GM12878 (cell line): ENCODE results near the gene MPP2. TPM values are rescaled to one million over a fixed set of nuclear protein-coding genes. Genes with fewer than 3 reads are reported as not detected.

Source experiments
- ATAC-seq: fragments of 200-7000 bp; cut with Tn5 transposase; 3 replicates; pipeline ENCODE4 v1.9.1; 2020; ENCODE audit warnings: mild to moderate bottlenecking, moderate library complexity
- BruUV-seq: library from RNA; stranded (reverse); fragments of 400-500 nt; replicated peaks from 2 replicates; lab custom pipeline; 2021; lab: Mats Ljungman, UMichigan
- CTCF ChIA-PET: fragments of 300-600 bp; sonication (Branson Sonifier 250); formaldehyde crosslinking; extraction: SDS; loops from one replicate; lab custom pipeline; 2021; ENCODE audit warnings: inconsistent platforms; lab: Yijun Ruan, JAX
- POLR2A ChIA-PET: fragments of 350-600 bp; formaldehyde crosslinking; extraction: SDS; loops from one replicate; lab custom pipeline; 2021; ENCODE audit warnings: inconsistent platforms; lab: Charles Lee
- RAD21 ChIA-PET: fragments of 300-600 bp; sonication (Branson Sonifier 250); formaldehyde crosslinking; loops from one replicate; lab custom pipeline; 2023; ENCODE audit warnings: antibody characterized with exemption; ENCODE audit not compliant: unreplicated experiment; lab: Charles Lee
- SMC1A ChIA-PET: fragments of 300-600 bp; sonication (Branson Sonifier 250); formaldehyde crosslinking; loops from one replicate; lab custom pipeline; 2023; ENCODE audit not compliant: unreplicated experiment, uncharacterized antibody; lab: Charles Lee
- DNase-seq: peaks from one replicate; pipeline ENCODE4 v3.0.0-alpha.2; 2011; ENCODE audit warnings: low read depth, low spot score
- FAIRE-seq: peaks from 3 replicates; lab custom pipeline; 2011; peaks lifted over from hg19 to GRCh38; lab: Jason Lieb, UNC
- H2AFZ ChIP-seq: 2 replicates; pipeline ENCODE4 v1.6.0; 2011; ENCODE audit warnings: low read depth, low read length, control low read depth; ENCODE audit not compliant: control insufficient read depth
- H3K27ac ChIP-seq: 2 replicates; pipeline ENCODE4 v1.5.1; 2011; ENCODE audit warnings: control low read depth; ENCODE audit not compliant: control insufficient read depth, insufficient read depth
- H3K27me3 ChIP-seq, 2 experiments: replicated peaks in 1 of 2; 2 replicates each; pipeline versions ENCODE4 v1.6.0 to v1.6.1; 2011; ENCODE audit warnings: low read length in 1 of 2; ENCODE audit not compliant: control insufficient read depth in 2 of 2, insufficient read depth in 2 of 2
- H3K36me3 ChIP-seq, 2 experiments: 2 replicates each; pipeline ENCODE4 v1.5.1; 2011; ENCODE audit warnings: low read length in 1 of 2; ENCODE audit not compliant: control insufficient read depth in 2 of 2, insufficient read depth in 2 of 2
- H3K4me1 ChIP-seq: 2 replicates; pipeline ENCODE4 v1.6.1; 2011; ENCODE audit warnings: mild to moderate bottlenecking, low read length, moderate library complexity, mixed read lengths; ENCODE audit not compliant: control insufficient read depth, insufficient read depth
- H3K4me2 ChIP-seq: 2 replicates; pipeline ENCODE4 v1.6.0; 2011; ENCODE audit warnings: control low read depth; ENCODE audit not compliant: control insufficient read depth, insufficient read depth
- H3K4me3 ChIP-seq: fragments of 200-600 bp; sonication (generic); 2 replicates; pipeline ENCODE4 v1.5.1; 2016
- H3K79me2 ChIP-seq: 2 replicates; pipeline ENCODE4 v1.6.0; 2011; ENCODE audit warnings: low read length; ENCODE audit not compliant: control insufficient read depth, insufficient read depth
- H3K9ac ChIP-seq: 2 replicates; pipeline ENCODE4 v1.8.0; 2011; ENCODE audit warnings: low read length, control low read depth, mixed read lengths; ENCODE audit not compliant: control insufficient read depth, insufficient read depth
- H3K9me3 ChIP-seq: replicated peaks from 3 replicates; pipeline ENCODE4 v1.5.1; 2011; ENCODE audit warnings: mild to moderate bottlenecking, low read length; ENCODE audit not compliant: control insufficient read depth, insufficient read depth
- H4K20me1 ChIP-seq: 2 replicates; pipeline ENCODE4 v1.6.0; 2011; ENCODE audit not compliant: control insufficient read depth, insufficient read depth
- EED ChIP-seq: sonication (generic); IDR thresholded peaks from 2 replicates; pipeline ENCODE4 v1.6.1; 2016; ENCODE audit warnings: antibody characterized with exemption, low read depth
- EGR1 ChIP-seq, 2 experiments: IDR thresholded peaks; 1 replicate in 1 of 2; 2 replicates in 1 of 2; pipeline ENCODE4 v1.6.1; 2011 to 2012; ENCODE audit warnings: low read depth in 2 of 2, low read length in 2 of 2, borderline replicate concordance in 1 of 2, mild to moderate bottlenecking in 1 of 2, moderate library complexity in 1 of 2
- ETV6 ChIP-seq, 2 experiments: fragments of 450-650 bp in 1 of 2; IDR thresholded peaks in 1 of 2; conservative IDR thresholded peaks in 1 of 2; 2 replicates each; pipeline ENCODE4 v1.6.1; 2014; ENCODE audit warnings: antibody characterized with exemption in 1 of 2, borderline replicate concordance in 1 of 2, low read depth in 1 of 2, mild to moderate bottlenecking in 1 of 2, moderate library complexity in 1 of 2
- HDAC2 ChIP-seq: fragments of 200-600 bp; sonication (generic); IDR thresholded peaks from 2 replicates; pipeline ENCODE4 v1.6.1; 2017
- IKZF1 ChIP-seq: fragments of 450-650 bp; conservative IDR thresholded peaks from 2 replicates; pipeline ENCODE4 v1.6.1; 2017; ENCODE audit warnings: antibody characterized with exemption, mild to moderate bottlenecking
- JUND ChIP-seq: IDR thresholded peaks from 2 replicates; pipeline ENCODE4 v1.6.1; 2012; ENCODE audit warnings: low read depth, mild to moderate bottlenecking, low read length, improper control_type of control experiment, moderate library complexity
- MYC ChIP-seq: IDR thresholded peaks from 2 replicates; pipeline ENCODE4 v1.6.1; 2011; ENCODE audit warnings: mild to moderate bottlenecking, low read length, moderate library complexity, inconsistent platforms; ENCODE audit not compliant: insufficient read depth, insufficient replicate concordance, insufficient read length, severe bottlenecking
- PML ChIP-seq: IDR thresholded peaks from 2 replicates; pipeline ENCODE4 v1.6.1; 2012; ENCODE audit warnings: low read length, inconsistent platforms
- POLR2A ChIP-seq: IDR thresholded peaks from 2 replicates; pipeline ENCODE4 v1.6.1; 2011; ENCODE audit warnings: low read depth, mild to moderate bottlenecking, low read length
- POU2F2 ChIP-seq: IDR thresholded peaks from 3 replicates; pipeline ENCODE4 v1.6.1; 2011; ENCODE audit warnings: low read depth, mild to moderate bottlenecking, low read length, borderline replicate concordance
- RAD21 ChIP-seq: IDR thresholded peaks from 2 replicates; pipeline ENCODE4 v1.6.1; 2011; ENCODE audit warnings: mild to moderate bottlenecking, low read depth, low read length, moderate library complexity; ENCODE audit not compliant: insufficient read depth
- RAD51 ChIP-seq: fragments of 450-650 bp; IDR thresholded peaks from 2 replicates; pipeline ENCODE4 v1.6.1; 2016; ENCODE audit warnings: moderate library complexity, mild to moderate bottlenecking, inconsistent platforms
- SMAD1 ChIP-seq: fragments of 450-650 bp; IDR thresholded peaks from 2 replicates; pipeline ENCODE4 v1.6.1; 2018; ENCODE audit warnings: mild to moderate bottlenecking, low read depth; ENCODE audit not compliant: partially characterized antibody
- SMARCA5 ChIP-seq: fragments of 450-650 bp; IDR thresholded peaks from 2 replicates; pipeline ENCODE4 v1.6.1; 2017; ENCODE audit warnings: mild to moderate bottlenecking
- SUPT20H ChIP-seq: IDR thresholded peaks from 2 replicates; pipeline ENCODE4 v1.6.1; 2011; ENCODE audit warnings: low read depth, mild to moderate bottlenecking, low read length, moderate library complexity, borderline replicate concordance; ENCODE audit not compliant: control insufficient read depth
- TBL1XR1 ChIP-seq: IDR thresholded peaks from 2 replicates; pipeline ENCODE4 v1.6.1; 2012; ENCODE audit warnings: low read depth, low read length, improper control_type of control experiment
- ZNF274 ChIP-seq: IDR thresholded peaks from one replicate; pipeline ENCODE4 v1.8.0; 2011; ENCODE audit not compliant: insufficient read length, insufficient read depth
- WGBS: methylation state at CpG from one replicate; pipeline ENCODE4 v1.1.6; 2016; ENCODE audit warnings: low lambda C conversion rate; ENCODE audit not compliant: insufficient replicate concordance, insufficient coverage; ENCODE audit errors: missing lambda C conversion rate; 5-methylcytosine and 5-hydroxymethylcytosine counted together
- in situ Hi-C: fragments of 300-500 bp; cut with MboI; formaldehyde crosslinking; loops from 9 replicates; pipeline ENCODE4 v1.14.3; 2018; ENCODE audit warnings: mixed read lengths
- intact Hi-C: fragments of 100-400 bp; cut with micrococcal nuclease; formaldehyde crosslinking; loops from one replicate; pipeline ENCODE4 v1.14.2; 2022; ENCODE audit not compliant: unreplicated experiment
- polyA plus RNA-seq, 11 experiments: library from polyadenylated mRNA; depleted of rRNA in 4 of 11; unstranded in 6 of 11; stranded (reverse) in 5 of 11; fragments of >200 nt; fragmentation: Nextera tagmentation in 4 of 11; fragmentation: Illumina TruSeq in 1 of 11; extraction: Ambion mirVana in 4 of 11; extraction: Trizol in 1 of 11; gene quantifications; 1 replicate in 1 of 11; 2 replicates in 10 of 11; pipeline versions ENCODE4 v1.2.1 to v1.2.3, GENCODE V29; 2011 to 2016; ENCODE audit warnings: inconsistent platforms in 2 of 11, missing spikeins in 2 of 11, low read depth in 1 of 11
- total RNA-seq, 4 experiments: library from RNA; depleted of rRNA in 3 of 4; stranded (reverse); fragments of >200 nt in 3 of 4; fragmentation: Illumina TruSeq in 1 of 4; extraction: Trizol in 1 of 4; gene quantifications; 2 replicates each; pipeline versions ENCODE4 v1.2.1 to v1.2.3, GENCODE V29; 2013 to 2021
- TF ChIP-seq, protein P1 (sequence below): IDR thresholded peaks from 2 replicates; pipeline ENCODE4 v1.6.1; 2011; ENCODE audit warnings: borderline replicate concordance, low read depth, mild to moderate bottlenecking, moderate library complexity, mixed read lengths, low read length; ENCODE audit not compliant: insufficient read depth; ENCODE audit errors: extremely low read length
- TF ChIP-seq, protein P2 (sequence below), 3 experiments: IDR thresholded peaks in 2 of 3; conservative IDR thresholded peaks in 1 of 3; 2 replicates each; pipeline ENCODE4 v1.5.1; 2011; ENCODE audit warnings: low read depth in 3 of 3, low read length in 3 of 3, mild to moderate bottlenecking in 3 of 3, control low read depth in 2 of 3, moderate library complexity in 2 of 3, inconsistent platforms in 1 of 3, mixed read lengths in 1 of 3; ENCODE audit not compliant: control insufficient read depth in 2 of 3, insufficient read depth in 1 of 3; ENCODE audit errors: extremely low read depth in 1 of 3
- TF ChIP-seq, protein P3 (sequence below): fragments of 450-650 bp; IDR thresholded peaks from 2 replicates; pipeline ENCODE4 v1.6.1; 2017; ENCODE audit warnings: low read depth, mild to moderate bottlenecking, moderate library complexity

The MPP2 gene
- total and polyA plus RNA-seq, 10 of the 15 experiments (the other 5 are each of a cell fraction or from before 2014, with no cell fraction given), result 0.02 to 0.23 (median 0.15) TPM; not detected in 2

DNA sequence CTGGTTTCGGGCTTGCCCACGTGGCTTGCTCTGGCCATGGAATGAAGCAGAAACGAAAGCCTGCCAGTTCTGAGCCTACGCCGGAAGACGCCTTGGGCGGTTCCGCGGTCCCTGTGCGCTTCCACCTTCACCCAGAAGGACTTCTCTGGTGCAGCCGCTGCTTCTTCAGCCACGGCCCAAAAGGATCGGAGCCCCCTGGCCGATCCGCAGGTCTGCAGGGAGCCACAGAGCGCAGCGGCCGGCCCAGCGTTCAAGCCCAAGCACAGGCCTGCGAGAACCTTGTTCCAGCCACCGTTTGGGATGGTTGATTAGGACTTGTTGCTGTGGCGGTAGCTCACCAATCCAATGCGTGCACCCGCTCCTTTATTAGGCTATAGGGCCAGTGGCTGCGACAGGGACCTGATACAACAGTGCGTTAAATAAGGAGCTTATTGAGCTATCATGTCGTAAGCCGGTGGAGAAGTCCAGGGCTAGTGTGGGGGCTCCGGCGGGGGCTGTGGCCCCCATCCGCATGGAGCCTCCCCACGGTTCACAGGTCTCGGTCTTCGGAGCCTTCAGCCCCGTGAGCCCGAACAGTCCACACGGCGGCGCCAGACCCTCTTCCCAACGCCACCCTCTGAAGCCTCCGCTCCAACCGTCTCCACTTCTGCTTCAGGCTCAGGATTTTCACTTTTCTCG lies 10.2 kb upstream of the MPP2 start:
- ATAC-seq, result peak; percentile 88
- FAIRE-seq, result no peak
- ChIA-PET POLR2A (no interaction called here), RAD21 (no interaction called here), SMC1A (no interaction called here), CTCF (no interaction called here)
- Histone ChIP-seq H3K79me2 (no peaks in the 10 kb centered on the region), H3K36me3 (no peaks in the 10 kb centered on the region), H3K4me1 (peaks cover 8% of the 10 kb centered on the region), H3K4me3 (peak overlapping the region; percentile 53), H2AFZ (peak overlapping the region; percentile 87), H3K9ac (peak overlapping the region; percentile 47; the same call in 1 of the 2 replicates), H3K27ac (no peak overlapping the region), H3K9me3 (no peaks in the 10 kb centered on the region; the same call in 2 of the 3 replicates), H3K4me2 (peak overlapping the region; percentile 89), H3K27me3 (no peaks in the 10 kb centered on the region), H4K20me1 (no peaks in the 10 kb centered on the region)
- intact Hi-C loops (no loop called here), in situ Hi-C loops (no loop called here)
- DNase-seq, result no peak
- BruUV-seq, result no TSS peak
- WGBS, result 3% methylated on average over 43 of the region's 43 CpGs
- TF ChIP-seq POLR2A (peak; percentile 54), JUND (no peak), IKZF1 (peak; percentile 26; the same call in 1 of the 2 replicates), PML (no peak), EED (0 out of 2 replicates have a peak, but pooled peaks have one; percentile 21), SMARCA5 (no peak), TBL1XR1 (no peak), POU2F2 (no peak), EGR1 (IDR thresholded peaks at IDR 0.05; ENCODE audit: borderline replicate concordance in 1 of 2, low read depth in 2 of 2, low read length in 2 of 2) (0 out of 3 replicates have a peak, but pooled peaks of 1 of the 2 experiments have one; percentile 19), RAD21 (peak; percentile 33), RAD51 (peak; percentile 38; the same call in 1 of the 2 replicates), ZNF274 (no peak), HDAC2 (no peak), SUPT20H (no peak), MYC (no peak), ETV6 (conservative IDR thresholded peaks at IDR 0.05 in 1 of 2, IDR thresholded peaks at IDR 0.05 in 1 of 2; ENCODE audit: borderline replicate concordance in 1 of 2, low read depth in 1 of 2) (no peak), SMAD1 (no peak)
- TF ChIP-seq, protein P1, sequence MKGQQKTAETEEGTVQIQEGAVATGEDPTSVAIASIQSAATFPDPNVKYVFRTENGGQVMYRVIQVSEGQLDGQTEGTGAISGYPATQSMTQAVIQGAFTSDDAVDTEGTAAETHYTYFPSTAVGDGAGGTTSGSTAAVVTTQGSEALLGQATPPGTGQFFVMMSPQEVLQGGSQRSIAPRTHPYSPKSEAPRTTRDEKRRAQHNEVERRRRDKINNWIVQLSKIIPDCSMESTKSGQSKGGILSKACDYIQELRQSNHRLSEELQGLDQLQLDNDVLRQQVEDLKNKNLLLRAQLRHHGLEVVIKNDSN, result peak; percentile 65
- TF ChIP-seq, protein P2, sequence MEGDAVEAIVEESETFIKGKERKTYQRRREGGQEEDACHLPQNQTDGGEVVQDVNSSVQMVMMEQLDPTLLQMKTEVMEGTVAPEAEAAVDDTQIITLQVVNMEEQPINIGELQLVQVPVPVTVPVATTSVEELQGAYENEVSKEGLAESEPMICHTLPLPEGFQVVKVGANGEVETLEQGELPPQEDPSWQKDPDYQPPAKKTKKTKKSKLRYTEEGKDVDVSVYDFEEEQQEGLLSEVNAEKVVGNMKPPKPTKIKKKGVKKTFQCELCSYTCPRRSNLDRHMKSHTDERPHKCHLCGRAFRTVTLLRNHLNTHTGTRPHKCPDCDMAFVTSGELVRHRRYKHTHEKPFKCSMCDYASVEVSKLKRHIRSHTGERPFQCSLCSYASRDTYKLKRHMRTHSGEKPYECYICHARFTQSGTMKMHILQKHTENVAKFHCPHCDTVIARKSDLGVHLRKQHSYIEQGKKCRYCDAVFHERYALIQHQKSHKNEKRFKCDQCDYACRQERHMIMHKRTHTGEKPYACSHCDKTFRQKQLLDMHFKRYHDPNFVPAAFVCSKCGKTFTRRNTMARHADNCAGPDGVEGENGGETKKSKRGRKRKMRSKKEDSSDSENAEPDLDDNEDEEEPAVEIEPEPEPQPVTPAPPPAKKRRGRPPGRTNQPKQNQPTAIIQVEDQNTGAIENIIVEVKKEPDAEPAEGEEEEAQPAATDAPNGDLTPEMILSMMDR (IDR thresholded peaks at IDR 0.05 in 2 of 3, conservative IDR thresholded peaks at IDR 0.05 in 1 of 3; ENCODE audit: control insufficient read depth in 2 of 3, extremely low read depth in 1 of 3, insufficient read depth in 1 of 3, low read depth in 3 of 3, low read length in 3 of 3), result peak; percentile 37 to 50 (median 39); a peak in 5 of 6 replicates
- TF ChIP-seq, protein P3, sequence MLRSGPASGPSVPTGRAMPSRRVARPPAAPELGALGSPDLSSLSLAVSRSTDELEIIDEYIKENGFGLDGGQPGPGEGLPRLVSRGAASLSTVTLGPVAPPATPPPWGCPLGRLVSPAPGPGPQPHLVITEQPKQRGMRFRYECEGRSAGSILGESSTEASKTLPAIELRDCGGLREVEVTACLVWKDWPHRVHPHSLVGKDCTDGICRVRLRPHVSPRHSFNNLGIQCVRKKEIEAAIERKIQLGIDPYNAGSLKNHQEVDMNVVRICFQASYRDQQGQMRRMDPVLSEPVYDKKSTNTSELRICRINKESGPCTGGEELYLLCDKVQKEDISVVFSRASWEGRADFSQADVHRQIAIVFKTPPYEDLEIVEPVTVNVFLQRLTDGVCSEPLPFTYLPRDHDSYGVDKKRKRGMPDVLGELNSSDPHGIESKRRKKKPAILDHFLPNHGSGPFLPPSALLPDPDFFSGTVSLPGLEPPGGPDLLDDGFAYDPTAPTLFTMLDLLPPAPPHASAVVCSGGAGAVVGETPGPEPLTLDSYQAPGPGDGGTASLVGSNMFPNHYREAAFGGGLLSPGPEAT, result peak; percentile 39; the same call in 1 of the 2 replicates
